ENCODE results near the gene GHR. TPM values are rescaled to one million over a fixed set of nuclear protein-coding genes. Genes with fewer than 3 reads are reported as not detected.

Gene GHR
- total RNA-seq, 4 donors from 2014 or later: 10.9 to 14.9 (median 14.2) TPM

DNA sequence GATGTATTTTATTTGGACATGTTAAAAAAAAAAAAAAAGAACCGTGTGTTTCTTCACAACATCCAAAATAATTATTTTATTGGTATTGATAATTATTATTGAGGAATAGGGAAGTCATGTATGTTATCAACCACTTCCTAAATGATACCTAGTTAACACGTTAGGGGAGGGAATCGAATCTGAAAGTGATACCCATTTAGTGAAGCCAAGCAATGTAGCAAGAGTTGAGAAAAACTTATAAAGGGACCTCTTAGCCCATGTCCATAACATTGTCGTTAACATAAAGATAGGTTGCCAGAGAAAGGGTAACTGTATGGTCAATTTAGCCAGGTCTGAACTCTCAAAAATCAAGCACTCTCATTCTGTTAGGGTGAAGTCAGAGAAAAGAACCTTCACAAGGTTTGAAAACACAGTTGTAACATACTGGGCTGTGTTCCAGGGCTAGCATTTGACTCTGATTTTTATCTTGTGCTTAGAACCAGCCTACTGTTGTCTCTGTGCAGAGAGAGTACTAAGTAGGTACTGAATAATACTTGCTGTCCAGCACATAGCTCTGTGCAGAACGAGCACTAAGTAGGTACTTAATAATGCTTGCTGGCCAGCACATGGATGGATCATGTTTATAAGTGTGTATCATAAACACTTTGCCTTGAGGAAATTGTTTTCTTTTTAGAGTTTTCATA is 60.4 kb downstream of the GHR start:
- Histone ChIP-seq H3K4me1 (peaks cover 0 to 5% of the 10 kb centered on the region in 2 donors), H3K27ac (no peak overlapping the region), H3K27me3 (no peaks in the 10 kb centered on the region), H3K36me3 (no peaks in the 10 kb centered on the region), H3K4me3 (replicated peaks in 1 of 3) (no peak overlapping the region), H3K9me3 (no peaks in the 10 kb centered on the region)
- TF ChIP-seq, protein P1, sequence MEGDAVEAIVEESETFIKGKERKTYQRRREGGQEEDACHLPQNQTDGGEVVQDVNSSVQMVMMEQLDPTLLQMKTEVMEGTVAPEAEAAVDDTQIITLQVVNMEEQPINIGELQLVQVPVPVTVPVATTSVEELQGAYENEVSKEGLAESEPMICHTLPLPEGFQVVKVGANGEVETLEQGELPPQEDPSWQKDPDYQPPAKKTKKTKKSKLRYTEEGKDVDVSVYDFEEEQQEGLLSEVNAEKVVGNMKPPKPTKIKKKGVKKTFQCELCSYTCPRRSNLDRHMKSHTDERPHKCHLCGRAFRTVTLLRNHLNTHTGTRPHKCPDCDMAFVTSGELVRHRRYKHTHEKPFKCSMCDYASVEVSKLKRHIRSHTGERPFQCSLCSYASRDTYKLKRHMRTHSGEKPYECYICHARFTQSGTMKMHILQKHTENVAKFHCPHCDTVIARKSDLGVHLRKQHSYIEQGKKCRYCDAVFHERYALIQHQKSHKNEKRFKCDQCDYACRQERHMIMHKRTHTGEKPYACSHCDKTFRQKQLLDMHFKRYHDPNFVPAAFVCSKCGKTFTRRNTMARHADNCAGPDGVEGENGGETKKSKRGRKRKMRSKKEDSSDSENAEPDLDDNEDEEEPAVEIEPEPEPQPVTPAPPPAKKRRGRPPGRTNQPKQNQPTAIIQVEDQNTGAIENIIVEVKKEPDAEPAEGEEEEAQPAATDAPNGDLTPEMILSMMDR (IDR thresholded peaks at IDR 0.05): no peak
- TF ChIP-seq POLR2A (IDR thresholded peaks at IDR 0.05): no peak
- 65 to 67% methylated on average over 5 of the region's 5 CpGs for WGBS, 2 donors
- intact Hi-C loops (cut with DNase I): no loop called here
- peak; percentile 27 to 44 for DNase-seq

DNA sequence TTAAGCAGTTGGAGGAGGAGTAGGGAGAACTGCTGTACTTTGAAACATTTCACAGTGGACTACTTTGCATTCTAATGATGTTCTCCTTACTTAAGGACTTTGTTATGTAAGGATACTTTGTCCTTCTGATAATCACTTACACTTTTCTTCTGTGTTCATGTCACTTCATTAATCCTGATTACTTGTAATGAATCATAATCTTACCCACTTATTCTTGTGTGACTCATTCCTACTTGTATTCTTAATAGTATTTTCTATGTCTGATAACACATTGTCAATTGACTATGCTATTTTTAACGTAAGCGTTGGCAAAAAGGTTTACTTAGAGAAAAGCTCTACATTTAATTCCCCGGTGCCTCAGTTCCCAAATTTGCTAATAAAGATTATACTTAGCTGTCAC is 63.8 kb downstream of the GHR start:
- Histone ChIP-seq H3K27me3 (no peaks in the 10 kb centered on the region), H3K4me1 (peaks cover 0 to 5% of the 10 kb centered on the region in 2 donors)
- DNase-seq: no peak

DNA sequence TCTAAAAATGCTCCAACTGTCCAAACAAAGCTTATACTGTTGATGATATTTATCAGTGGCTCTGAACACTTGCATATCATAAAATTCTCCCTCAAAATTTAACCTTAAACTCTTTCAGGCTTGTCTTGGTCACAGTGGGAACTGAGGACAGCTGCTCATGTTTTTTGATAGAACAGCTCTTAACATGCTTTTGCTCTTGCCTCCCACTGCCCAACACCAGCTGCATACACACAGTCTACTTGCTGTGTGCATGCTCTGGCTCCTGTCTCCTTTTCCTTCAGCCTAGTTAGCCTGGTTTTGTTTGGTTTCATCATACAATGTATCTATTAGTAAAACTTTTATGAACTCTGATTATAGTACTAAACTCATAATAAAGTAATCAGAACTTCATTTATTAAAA is 64.6 kb downstream of the GHR start:
- H3K36me3 ChIP-seq: no peaks in the 10 kb centered on the region
- no peak overlapping the region for H3K4me3 ChIP-seq (replicated peaks in 1 of 3)
- H3K9me3 ChIP-seq: no peaks in the 10 kb centered on the region
- DNase-seq: no peak
- peaks cover 0 to 5% of the 10 kb centered on the region in 2 donors for H3K4me1 ChIP-seq
- H3K27me3 ChIP-seq: no peaks in the 10 kb centered on the region
- H3K27ac ChIP-seq: no peak overlapping the region
- no peak for TF ChIP-seq POLR2A (IDR thresholded peaks at IDR 0.05)
- TF ChIP-seq, protein P1 (IDR thresholded peaks at IDR 0.05): no peak
- intact Hi-C loops (cut with DNase I): no loop called here

More for the DNA sequence above, 63.8 kb downstream of the GHR start:
- TF ChIP-seq, protein P1 (IDR thresholded peaks at IDR 0.05): no peak
- no peak for TF ChIP-seq POLR2A (IDR thresholded peaks at IDR 0.05)
- H3K9me3 ChIP-seq: no peaks in the 10 kb centered on the region
- no peak overlapping the region for H3K27ac ChIP-seq
- 90 to 96% methylated on average over 3 of the region's 3 CpGs for WGBS, 2 donors
- H3K4me3 ChIP-seq (replicated peaks in 1 of 3): no peak overlapping the region
- H3K36me3 ChIP-seq: no peaks in the 10 kb centered on the region
- intact Hi-C loops (cut with DNase I): no loop called here

DNA sequence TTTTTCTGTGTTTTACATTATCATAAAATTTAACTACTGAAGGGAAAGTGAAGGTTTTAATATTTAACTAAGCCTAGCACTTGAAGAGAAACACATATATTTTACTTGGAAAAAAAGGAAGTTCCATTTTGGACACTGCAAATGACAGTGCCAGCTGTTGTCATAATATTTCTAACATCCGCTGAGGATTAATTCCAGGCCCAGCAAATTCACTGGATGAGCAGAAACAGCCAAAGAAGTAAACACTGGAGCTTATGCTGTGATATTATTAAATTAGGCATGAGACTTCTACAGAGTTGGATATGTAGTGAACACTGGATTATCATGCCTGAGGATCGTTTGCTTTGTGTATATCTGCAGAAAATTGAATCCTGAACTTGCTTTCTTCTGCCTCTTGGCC is 67.6 kb downstream of the GHR start:
- Histone ChIP-seq H3K36me3 (no peaks in the 10 kb centered on the region), H3K9me3 (no peaks in the 10 kb centered on the region), H3K27me3 (no peaks in the 10 kb centered on the region), H3K4me3 (replicated peaks in 1 of 3) (no peak overlapping the region), H3K4me1 (peaks cover 0 to 2% of the 10 kb centered on the region in 2 donors), H3K27ac (no peak overlapping the region)
- 76 to 79% methylated on average over 2 of the region's 2 CpGs for WGBS, 2 donors
- TF ChIP-seq POLR2A (IDR thresholded peaks at IDR 0.05): no peak
- TF ChIP-seq, protein P1 (IDR thresholded peaks at IDR 0.05): no peak
- intact Hi-C loops (cut with DNase I): no loop called here
- no peak for DNase-seq

DNA sequence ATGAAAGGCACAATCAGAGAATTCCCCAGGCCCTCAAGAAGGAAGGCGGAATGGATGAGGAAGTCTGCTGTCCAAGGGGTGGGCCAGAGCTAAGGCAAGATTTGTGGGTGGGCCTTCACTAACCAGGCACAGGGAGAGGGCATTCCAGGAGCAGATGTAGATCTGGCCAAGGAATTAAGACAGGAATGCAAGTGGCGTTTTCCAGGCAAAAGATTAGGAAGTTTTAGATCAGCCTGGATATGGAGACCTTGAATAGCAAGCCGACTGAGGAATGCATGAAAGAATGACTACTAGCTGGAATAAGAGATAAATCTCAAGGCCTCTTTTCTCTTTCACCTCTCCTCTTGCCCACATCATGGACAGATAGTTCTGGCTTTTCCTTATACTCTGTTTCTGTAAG is 68.5 kb downstream of the GHR start:
- TF ChIP-seq, protein P1 (IDR thresholded peaks at IDR 0.05): no peak
- TF ChIP-seq POLR2A (IDR thresholded peaks at IDR 0.05): no peak
- Histone ChIP-seq H3K27ac (no peak overlapping the region), H3K27me3 (no peaks in the 10 kb centered on the region), H3K4me1 (peaks cover 0 to 8% of the 10 kb centered on the region in 2 donors), H3K9me3 (no peaks in the 10 kb centered on the region), H3K36me3 (no peaks in the 10 kb centered on the region), H3K4me3 (replicated peaks in 1 of 3) (no peak overlapping the region)
- DNase-seq: no peak
- intact Hi-C loops (cut with DNase I): no loop called here
- WGBS, 2 donors: 76 to 80% methylated on average over 3 of the region's 3 CpGs
